Right ventricle myocardium superior (tissue), 1 donor: ENCODE data around the gene NTM. TPM values are rescaled to one million over a fixed set of nuclear protein-coding genes. Genes with fewer than 3 reads are reported as not detected.

Experiments
- ATAC-seq: fragments of 200-7000 bp; cut with Tn5 transposase; one replicate; pipeline ENCODE4 v1.9.1; 2020; ENCODE audit warnings: mild to moderate bottlenecking; ENCODE audit not compliant: poor library complexity
- DNase-seq: peaks from one replicate; pipeline ENCODE4 v3.0.0-alpha.2; 2020
- intact Hi-C: fragments of 100-400 bp; cut with DNase I; formaldehyde crosslinking; loops from one replicate; pipeline ENCODE4 v1.11.2; 2022
- total RNA-seq: library from RNA; stranded (reverse); fragmentation: NEBNext Ultra II Directional; extraction: Animal tissue kit (Norgen Biotek cat#: 25700); gene quantifications from one replicate; pipeline ENCODE4 v1.2.1, GENCODE V29; 2021
- donor health status: DM: no; HTN: yes; CAD: no; lungs with severe emphysema.

NTM gene
- total RNA-seq, 1 donor from 2014 or later, result 1.5 TPM

DNA sequence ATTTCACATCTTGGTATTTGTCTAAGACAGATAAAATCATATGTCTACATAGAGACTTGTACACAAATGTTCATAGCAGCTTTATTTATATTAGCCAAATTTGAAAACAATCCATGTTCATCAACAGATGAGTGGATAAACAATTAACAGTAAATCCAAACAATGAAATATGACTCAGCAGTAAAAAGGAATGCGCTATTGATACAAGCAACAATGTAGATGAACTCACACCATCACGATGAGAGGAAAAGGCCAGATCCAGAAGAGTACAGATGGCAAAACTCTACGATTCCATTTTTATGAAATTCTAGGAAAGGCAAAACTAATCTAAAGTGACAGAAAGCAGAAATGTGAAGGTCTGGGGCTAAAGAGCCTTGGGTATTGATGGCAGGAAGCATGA is 384.3 kb downstream of the NTM start:
- no peak for ATAC-seq
- intact Hi-C loops, result no loop called here
- no peak for DNase-seq

DNA sequence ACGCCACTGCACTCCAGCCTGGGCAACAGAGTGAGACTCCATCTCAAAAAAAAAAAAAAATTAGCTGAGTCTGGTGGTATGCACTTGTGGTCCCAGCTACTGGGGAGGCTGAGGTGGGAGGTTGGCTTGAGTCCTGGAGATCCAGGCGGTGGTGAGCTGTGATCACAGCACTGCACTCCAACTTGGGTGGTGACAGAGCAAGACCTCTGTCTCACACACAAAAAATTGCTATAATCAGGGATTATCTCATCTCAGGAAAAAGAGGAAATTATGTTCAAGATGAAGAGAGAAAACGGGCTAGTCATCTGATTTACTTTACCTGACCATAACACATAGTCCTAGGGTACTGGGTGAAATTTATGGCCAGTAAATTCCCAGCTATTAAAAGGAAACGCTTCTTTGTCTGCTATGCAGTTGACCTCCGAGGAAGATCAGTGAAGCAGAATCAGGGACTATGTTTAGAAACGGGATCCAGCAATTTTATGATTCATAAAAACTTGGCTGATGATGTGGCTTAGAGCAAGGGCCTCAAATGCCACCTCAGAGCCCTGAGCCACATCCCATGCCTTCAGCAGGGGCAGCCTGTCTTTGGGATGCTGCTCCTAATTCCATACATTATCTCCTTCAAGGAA is 386.2 kb downstream of the NTM start:
- ATAC-seq (no peak), DNase-seq (no peak)
- intact Hi-C loops, result no loop called here

DNA sequence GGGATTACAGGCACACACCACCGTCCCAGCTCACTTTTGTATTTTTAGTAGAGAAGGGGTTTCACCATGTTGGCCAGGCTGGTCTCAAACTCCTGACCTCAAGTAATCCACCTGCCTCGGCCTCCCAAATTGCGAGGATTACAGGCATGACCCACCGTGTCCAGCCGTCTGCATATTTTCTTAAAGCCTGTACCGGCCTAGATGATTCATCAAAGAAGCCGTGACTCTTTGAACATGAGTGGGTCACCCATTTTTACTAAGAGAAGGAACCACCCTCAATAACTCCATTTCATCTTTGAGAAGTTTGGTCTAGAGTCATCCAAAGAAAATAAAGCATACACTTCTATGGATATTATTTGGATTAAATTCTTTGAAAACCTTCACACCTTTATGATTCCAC is 388.3 kb downstream of the NTM start:
- DNase-seq (no peak), ATAC-seq (no peak)
- intact Hi-C loops, result no loop called here

DNA sequence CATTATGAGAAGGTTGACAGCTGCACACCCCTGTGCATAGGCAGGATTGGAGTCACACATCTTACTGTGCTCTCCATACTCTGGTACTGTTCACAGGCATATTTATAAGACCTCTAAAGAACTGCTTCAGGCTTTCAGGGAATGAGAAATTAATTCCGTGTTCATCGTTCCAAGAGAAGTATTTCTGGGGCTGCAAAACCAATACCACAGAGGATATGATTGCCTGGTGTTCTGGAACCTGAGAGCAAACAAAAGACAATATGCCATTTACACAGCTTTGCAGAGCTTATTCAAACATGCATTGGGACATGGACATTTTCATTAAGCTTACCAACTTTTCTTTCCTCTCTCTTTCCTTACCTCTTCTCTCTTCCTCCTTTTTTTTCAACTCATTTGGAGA is 388.7 kb downstream of the NTM start:
- ATAC-seq (no peak), DNase-seq (no peak)
- intact Hi-C loops, result no loop called here

DNA sequence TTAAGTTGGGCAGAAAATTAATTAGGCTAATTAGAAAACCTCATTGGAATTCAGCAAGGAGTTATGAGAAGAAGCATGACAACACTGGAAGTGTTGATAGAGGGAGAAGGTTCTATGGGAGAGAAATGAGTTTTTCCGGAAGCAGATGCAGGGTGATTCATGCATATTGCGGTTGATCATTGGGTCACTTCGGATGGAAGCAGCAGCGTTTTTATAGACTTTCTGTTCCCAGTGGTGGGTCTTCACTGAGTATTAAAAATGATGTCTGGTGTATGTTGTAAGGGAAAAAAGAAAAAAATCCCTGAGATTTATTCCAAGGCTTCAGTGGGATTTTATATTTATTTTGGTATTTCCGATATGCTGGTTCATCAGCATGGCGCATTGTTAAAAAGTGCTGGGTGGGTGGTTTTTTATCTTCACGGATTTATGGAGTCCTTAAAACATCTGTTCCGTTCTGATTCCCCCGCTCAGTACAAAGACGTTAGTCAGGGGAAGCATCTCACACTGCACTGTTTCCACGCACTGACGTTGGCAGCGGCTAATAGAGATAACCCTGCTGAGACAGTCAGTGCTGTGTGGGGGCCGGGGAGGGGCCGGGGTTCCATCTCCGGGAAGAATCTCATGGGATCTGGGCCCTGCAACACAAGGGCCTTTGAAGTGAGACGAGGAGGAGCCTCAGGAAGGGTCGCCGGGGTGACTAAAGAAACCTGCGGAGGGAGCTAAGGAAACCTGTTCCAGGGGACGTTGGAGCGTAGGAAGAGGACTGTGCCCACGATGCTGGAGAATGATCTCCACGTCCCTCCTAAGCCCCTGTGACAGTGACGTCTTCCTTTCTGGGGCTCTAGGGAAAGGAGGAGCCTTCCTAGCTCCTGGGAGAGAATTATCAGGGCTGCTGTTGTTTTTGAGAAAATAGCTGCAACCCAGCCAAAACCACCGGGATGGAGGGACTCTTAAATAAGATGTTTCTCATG is 390.0 kb downstream of the NTM start:
- no peak for DNase-seq
- intact Hi-C loops, result no loop called here
- ATAC-seq, result no peak

DNA sequence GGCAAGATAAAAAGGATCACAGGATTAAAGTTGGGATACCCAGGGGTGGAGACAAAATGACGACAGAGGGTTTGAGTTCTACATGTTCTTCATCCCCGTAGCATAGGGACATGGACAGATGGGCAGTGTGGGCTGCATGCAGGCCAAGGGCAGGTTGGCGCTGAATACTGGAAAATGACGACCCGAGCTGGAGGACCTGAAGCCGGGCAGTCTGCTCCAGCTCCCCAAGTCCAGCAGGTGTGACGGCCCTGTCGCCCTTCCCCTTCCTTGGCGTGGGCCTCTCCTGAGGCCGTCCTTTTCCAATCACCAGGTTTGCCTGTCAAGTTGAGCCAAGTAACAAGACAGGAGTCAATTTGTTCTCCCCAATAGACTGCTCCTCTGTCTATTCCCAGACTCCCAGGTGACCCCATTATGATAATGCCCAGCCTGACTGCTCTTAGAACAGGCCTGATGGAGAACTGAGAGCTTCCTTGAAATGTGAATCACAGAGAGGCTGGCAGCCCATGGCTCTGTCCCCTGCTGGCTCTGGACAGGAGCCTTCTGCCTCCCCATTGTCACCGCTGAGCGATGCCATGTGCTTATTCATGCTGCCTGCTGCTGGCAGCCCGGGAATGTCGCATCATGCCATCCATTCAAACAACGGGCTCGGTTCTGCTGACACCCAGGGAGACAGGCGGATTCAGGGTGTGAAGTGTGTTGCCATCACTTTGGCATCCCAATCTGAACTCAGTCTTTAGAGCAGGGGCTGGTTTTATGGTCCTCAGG is 392.1 kb downstream of the NTM start:
- ATAC-seq (no peak), DNase-seq (no peak)
- intact Hi-C loops, result no loop called here

DNA sequence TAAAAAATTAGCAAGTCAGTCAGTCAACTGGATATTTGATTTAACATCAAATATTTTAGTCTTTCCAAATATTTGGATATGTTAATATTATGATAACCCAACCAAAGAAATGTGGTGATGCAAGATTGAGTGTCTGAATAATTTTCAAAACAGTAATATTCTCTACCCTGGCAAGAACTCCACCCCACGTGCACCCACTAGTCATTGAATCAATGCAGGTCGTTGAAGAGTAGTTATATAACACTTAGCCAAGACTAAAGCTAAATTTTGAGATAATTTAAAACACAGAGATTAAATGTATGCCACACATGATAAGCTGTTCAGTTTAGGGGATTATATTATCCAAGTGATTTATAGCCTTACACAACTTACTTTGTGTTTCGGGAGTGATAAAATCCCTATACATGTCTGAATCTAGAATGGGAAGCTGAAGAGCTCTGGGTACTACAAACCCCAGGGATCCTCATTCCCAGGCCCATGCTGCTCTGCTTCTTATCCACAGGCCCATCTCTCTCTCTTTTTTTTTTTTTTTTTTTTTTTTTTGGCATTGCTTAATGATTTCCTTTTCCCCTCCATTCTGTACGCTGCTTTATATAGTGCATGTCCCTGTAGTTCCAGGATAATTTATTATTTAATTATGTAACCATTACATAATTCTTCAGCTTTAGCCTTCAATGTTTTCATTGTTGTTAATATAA is 392.9 kb downstream of the NTM start:
- intact Hi-C loops, result no loop called here
- ATAC-seq (no peak), DNase-seq (no peak)

DNA sequence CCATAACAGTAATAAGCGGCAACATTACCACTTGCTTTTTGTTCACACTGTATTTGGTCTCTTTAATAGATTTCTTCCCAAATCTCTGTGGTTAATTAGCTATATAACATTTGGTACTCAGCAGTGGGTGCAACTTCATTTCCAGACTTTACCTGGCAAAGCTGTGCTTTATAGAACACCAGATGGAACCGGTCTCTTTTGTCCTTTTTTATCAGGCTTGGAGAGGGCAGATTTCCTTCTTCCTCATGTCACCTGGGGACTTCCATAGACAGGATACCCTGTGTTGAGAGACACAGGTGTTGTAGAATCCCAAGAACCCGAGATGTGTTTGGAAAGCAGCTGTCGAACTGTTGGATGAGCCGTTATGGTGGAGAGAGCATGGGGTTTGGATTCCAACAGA is 393.7 kb downstream of the NTM start:
- ATAC-seq (no peak), DNase-seq (no peak)
- intact Hi-C loops, result no loop called here

DNA sequence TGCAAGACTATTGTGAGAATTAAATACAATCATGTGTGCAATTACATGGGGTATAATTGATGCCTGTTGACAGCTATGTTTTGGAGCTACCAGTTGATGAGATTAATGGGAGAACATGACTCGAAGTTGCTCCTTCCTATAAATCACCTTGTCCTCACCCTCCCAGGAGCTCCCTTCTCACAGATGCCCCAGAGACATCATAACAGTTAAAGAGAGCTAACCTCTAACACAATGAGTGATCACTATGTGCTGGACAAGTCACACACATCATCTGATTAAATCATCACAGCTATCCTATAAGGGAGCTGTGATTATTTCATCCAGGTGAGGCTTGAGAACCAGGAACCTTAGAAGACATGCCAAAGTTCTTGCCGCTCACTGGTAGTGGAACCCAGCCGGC is 394.2 kb downstream of the NTM start:
- intact Hi-C loops, result no loop called here
- no peak for DNase-seq
- ATAC-seq, result no peak

DNA sequence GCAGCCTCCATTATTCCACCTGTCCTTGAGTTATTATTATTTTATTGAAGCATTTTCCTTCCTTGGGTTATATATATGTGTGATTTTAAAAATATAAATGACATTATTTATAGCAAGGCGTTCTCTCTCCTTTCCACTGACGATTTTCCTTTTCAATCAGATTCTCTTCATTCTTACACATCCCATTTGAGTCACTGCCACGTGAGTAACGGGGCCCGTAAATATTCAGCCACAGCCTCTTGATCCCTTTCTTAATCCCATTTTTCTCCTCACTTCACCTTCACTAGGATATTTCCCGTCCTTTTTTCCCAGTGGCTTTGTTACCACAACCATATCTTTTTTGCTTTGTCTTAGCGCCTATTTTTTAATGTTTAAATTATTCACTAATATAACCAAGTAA is 396.2 kb downstream of the NTM start:
- DNase-seq, result no peak
- no peak for ATAC-seq
- intact Hi-C loops, result no loop called here

DNA sequence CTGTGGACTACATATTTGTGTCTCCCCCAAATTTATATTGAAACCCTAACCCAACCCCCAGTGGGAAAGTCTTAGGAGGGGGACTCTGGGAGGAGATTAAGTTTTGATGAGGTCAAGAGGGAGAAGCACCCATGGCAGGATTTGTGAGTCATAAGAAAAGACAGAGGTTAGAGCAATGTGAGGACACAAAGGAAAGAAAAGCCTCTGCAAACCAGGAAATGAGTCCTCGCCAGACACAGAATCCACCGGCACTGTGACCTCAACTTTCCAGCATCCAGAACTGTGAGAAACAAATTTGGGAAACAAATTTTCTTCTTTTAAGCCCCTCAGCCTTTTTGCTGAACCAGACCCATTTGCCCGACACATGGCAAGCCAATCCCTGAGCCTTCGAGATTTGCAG is 397.0 kb downstream of the NTM start:
- intact Hi-C loops, result no loop called here
- ATAC-seq, result no peak
- DNase-seq, result no peak

DNA sequence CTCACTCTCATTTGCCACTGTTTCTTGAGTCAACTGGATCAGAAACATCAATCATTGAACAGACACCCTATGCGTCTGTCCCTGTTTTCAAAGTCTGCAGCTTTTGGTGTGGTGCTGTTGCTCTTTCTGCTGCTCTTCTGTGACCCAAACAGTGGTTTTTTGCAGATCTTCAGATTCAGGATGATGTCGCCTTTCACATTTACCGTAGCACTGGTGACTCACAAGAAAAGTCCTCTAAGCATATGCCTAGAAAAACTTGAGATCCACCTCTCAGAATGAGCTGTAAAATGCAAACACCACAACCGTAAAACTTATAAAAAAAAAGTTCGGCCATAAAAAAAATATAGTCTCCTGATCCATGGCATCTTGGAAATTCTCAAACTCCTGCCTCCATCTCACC is 400.4 kb downstream of the NTM start:
- no peak for ATAC-seq
- intact Hi-C loops, result no loop called here
- no peak for DNase-seq

DNA sequence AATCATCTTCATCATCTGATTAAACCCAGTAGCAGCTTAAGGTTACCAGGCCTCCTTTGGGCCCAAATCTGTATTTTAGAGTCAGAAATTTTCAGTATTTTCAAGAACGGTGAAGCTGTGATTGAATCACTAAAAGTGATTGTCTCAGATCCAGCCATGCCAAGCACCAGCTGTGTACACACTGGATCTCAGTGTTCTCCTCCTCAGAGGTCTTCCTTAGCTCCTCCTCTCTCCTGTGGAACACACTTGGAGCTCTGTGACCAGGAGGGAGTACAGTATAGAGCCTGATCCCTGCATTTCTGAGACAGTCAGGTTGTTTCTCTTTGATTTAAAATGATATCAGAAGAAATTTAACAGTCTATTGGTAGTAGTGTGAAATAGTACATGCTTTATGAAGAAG is 401.1 kb downstream of the NTM start:
- ATAC-seq (no peak), DNase-seq (no peak)
- intact Hi-C loops, result no loop called here

DNA sequence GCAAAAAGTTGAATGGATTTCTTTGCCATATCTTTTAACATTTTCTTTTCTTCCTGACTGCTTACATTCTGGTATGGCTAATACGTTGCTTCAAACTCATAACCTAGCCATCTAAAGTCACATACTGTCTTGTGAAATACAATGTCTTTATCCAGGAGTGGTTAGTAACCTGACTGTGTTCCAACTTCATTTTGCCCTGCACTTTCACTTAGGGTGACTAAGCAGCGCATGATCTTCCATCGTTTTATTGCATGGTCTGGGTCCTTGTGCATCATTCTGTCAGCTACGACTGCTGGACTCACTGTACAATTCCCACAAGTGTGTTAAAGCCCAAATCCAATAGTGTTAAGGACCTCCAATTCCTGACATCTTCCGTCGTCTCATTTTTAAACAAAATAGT is 403.2 kb downstream of the NTM start:
- no peak for DNase-seq
- intact Hi-C loops, result no loop called here
- ATAC-seq, result no peak

DNA sequence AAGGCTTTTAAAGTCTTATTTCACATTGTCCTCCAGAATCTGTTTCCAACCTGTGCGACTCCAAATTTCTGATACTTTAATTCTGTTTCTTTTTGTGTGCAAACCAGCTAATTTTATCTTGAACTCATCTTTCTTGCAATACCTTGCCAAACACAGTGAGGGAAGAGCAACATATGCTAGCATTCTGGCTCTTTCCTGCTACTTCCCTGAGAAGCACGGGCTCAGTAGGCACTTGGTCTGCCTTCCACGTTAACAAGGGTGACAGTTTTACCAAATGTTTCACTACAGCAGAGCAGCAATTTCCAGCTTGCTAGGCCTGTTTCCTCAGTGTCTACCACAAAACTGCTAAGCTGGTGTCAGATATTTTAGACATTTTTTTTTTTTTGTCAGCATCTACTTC is 405.8 kb downstream of the NTM start:
- ATAC-seq, result no peak
- no peak for DNase-seq
- intact Hi-C loops, result no loop called here

DNA sequence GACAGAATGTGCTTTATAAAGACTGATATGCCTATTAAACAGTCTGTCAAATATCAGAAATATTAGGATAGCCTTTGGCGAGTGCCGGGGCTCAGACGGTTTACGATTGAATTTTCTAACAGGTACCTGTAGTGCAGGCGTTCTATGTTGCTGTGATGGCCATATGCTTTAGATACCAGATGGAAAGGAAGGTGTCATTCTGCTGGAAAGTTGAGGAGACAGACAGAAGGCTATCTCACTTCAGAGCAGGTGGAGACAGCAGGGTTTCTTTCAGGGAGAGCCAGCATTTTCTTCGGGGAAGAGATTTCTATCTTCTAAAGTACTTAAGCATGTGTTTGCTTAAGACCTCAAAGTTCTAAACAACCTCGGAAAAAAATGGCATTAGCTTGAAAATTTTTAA is 415.4 kb downstream of the NTM start:
- DNase-seq (no peak), ATAC-seq (no peak)
- intact Hi-C loops, result no loop called here

DNA sequence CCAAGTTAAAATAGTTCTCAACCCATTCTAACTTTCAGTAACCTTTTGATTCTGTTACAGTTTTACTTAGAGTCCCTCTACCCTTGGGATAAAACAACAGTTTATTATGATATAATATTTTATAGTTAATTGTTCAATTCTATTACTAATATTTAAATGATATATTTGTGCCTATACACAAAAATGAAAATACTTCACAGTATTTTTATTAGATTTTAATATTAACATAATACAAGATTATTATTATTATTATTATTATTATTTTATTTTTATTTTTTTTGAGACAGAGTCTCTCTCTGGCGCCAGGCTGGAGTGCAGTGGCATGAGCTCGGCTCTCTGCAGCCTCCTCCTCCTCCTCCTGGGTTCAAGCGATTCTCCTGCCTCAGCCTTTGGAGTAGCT is 416.7 kb downstream of the NTM start:
- intact Hi-C loops, result no loop called here
- no peak for DNase-seq
- no peak for ATAC-seq

DNA sequence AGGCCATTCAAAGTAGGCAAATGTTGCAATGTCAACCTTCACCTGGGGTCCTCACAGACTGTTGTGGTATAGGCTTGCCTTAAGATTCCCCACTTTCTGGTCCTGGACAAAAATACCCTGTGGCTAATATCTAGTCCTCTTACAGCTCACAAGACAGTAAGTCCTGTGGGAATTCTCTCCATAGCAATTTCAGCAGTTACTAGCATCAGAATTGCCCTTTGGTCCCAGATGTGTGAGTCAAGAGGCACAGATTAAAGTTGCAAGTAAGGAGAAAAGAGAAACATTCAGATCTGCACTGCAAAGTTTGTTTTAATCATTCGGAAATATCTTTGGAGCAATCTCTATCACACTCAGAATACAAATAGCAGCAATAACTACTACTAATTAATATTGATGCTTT is 420.2 kb downstream of the NTM start:
- ATAC-seq, result no peak
- intact Hi-C loops, result no loop called here
- no peak for DNase-seq

DNA sequence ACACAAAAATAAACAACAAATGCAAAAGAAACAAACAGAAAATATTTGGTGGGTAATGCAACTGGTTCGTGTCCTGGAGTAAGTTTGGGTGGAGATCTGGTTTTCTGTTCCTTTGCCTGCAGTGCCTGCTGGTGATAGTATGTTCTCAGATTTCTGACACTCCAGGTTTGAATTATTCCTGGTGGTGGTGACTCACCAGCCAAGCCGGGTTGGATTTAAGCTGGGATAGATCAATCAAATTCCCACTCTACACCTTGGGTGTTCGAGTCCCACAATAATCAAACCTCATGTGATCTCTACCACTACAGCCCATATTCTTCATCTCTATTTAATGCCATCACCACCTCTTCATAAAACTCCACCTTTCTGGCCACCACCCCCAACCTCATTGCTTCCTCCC is 421.8 kb downstream of the NTM start:
- ATAC-seq (no peak), DNase-seq (no peak)
- intact Hi-C loops, result no loop called here
